Measurements from ENCODE around the gene SAMMSON.

The SAMMSON gene

DNA sequence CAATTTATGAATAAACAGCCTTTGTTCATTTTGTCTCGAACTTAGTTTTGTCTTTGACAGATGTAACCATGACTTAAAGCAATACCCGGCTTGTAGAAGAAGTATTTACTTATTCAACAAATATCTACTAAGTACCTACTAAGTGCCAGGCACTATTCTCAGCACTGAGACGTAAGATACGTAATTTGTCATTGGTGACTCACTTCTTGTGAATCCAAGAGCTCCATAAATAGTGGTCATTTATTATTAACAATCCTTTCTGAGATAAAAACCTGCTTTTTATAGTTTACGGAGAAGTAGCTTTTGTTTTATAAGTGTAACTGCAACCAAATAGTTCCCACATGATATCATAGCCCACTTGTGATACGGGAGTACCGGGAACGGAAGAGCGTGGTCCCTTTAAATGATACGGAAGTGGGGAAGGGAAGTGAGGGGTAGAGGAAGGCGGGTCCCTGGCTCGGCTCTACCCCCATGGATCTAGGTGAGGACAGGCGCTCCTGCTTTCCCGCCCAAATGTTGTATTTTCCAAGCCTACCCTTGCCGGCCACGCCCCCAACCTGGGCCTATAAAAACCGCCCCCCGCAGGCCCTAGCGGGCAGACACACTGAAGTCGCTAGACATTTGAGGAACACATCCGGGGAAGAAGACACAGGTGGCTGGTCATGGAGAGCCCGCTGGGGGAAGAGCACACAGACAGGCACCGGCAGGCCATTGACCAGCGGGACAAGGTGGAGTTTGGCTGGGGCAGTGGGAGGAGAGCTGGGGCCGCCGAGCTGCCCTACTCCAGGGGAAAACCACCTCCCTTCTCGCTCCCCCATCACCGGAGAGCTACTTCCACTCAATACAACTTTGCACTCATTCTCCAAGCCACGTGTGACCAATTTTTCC lies at the start of gene SAMMSON:
SAMMSON (plus strand) TSS at position 594 of the 888 bp plus-strand sequence.
- H3K36me3 ChIP-seq (ENCODE audit: control insufficient read depth, insufficient read depth, low read length) = no peaks in the 10 kb centered on the region
- H3K9me3 ChIP-seq (ENCODE audit: control insufficient read depth, low read length) = no peaks in the 10 kb centered on the region
- no peaks in the 10 kb centered on the region for H3K4me1 ChIP-seq (ENCODE audit: control insufficient read depth, insufficient read depth, low read length)
- H3K27me3 ChIP-seq (ENCODE audit: control insufficient read depth, insufficient read depth, low read length) = no peaks in the 10 kb centered on the region
- H3K9ac ChIP-seq (ENCODE audit: low read length) = no peak within 1 kb of the TSS
- H3K4me3 ChIP-seq (ENCODE audit: low read length) = no peak within 1 kb of the TSS

DNA sequence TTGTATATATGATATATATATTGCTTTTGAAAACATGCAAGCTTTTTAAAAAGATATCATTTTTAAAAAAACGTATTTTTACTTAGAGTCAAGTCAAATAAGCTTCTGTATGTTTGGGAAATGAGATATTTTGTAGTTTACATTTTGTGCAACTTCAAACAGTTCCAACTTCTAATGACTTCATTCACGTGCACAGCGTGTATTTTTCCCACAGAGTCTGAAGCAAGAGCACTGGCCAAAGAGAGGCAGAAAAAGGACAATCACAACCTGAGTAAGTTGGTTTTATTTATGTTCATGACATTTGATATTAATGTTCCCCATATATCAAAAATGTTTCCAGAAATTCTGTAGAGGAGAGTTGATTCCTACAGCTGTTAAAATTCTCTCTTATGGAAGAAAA lies 47.9 kb upstream of the SAMMSON start:
- H3K4me1 ChIP-seq (ENCODE audit: control insufficient read depth, insufficient read depth, low read length) = no peaks in the 10 kb centered on the region
- H3K36me3 ChIP-seq (ENCODE audit: control insufficient read depth, insufficient read depth, low read length) = no peaks in the 10 kb centered on the region
- no peaks in the 10 kb centered on the region for H3K9me3 ChIP-seq (ENCODE audit: control insufficient read depth, low read length)
- H3K4me3 ChIP-seq (ENCODE audit: low read length) = no peak overlapping the region
- H3K9ac ChIP-seq (ENCODE audit: low read length) = no peak overlapping the region
- H3K27me3 ChIP-seq (ENCODE audit: control insufficient read depth, insufficient read depth, low read length) = no peaks in the 10 kb centered on the region

- H3K27me3 ChIP-seq (ENCODE audit: control insufficient read depth, insufficient read depth, low read length) = no peaks in the 10 kb centered on the region
- no peaks in the 10 kb centered on the region for H3K36me3 ChIP-seq (ENCODE audit: control insufficient read depth, insufficient read depth, low read length)
- no peak overlapping the region for H3K9ac ChIP-seq (ENCODE audit: low read length)
- no peaks in the 10 kb centered on the region for H3K9me3 ChIP-seq (ENCODE audit: control insufficient read depth, low read length)
- no peaks in the 10 kb centered on the region for H3K4me1 ChIP-seq (ENCODE audit: control insufficient read depth, insufficient read depth, low read length)
- no peak overlapping the region for H3K4me3 ChIP-seq (ENCODE audit: low read length)
These were observed 40.0 kb upstream of the SAMMSON start for GRCh38 chr3:69959581-69959980.

GRCh38 chr3:69961706-69962439 lies 37.7 kb upstream of the SAMMSON start:
- Histone ChIP-seq H3K36me3 (ENCODE audit: control insufficient read depth, insufficient read depth, low read length) (no peaks in the 10 kb centered on the region), H3K9me3 (ENCODE audit: control insufficient read depth, low read length) (no peaks in the 10 kb centered on the region), H3K4me3 (ENCODE audit: low read length) (no peak overlapping the region), H3K9ac (ENCODE audit: low read length) (no peak overlapping the region), H3K27me3 (ENCODE audit: control insufficient read depth, insufficient read depth, low read length) (no peaks in the 10 kb centered on the region), H3K4me1 (ENCODE audit: control insufficient read depth, insufficient read depth, low read length) (no peaks in the 10 kb centered on the region)

- H3K4me1 ChIP-seq (ENCODE audit: control insufficient read depth, insufficient read depth, low read length) = no peaks in the 10 kb centered on the region
- no peaks in the 10 kb centered on the region for H3K27me3 ChIP-seq (ENCODE audit: control insufficient read depth, insufficient read depth, low read length)
- H3K9me3 ChIP-seq (ENCODE audit: control insufficient read depth, low read length) = no peaks in the 10 kb centered on the region
- H3K36me3 ChIP-seq (ENCODE audit: control insufficient read depth, insufficient read depth, low read length) = no peaks in the 10 kb centered on the region
- H3K4me3 ChIP-seq (ENCODE audit: low read length) = no peak overlapping the region
- H3K9ac ChIP-seq (ENCODE audit: low read length) = no peak overlapping the region
These were observed 35.9 kb upstream of the SAMMSON start for GRCh38 chr3:69963643-69964042.

- H3K4me1 ChIP-seq (ENCODE audit: control insufficient read depth, insufficient read depth, low read length) = no peaks in the 10 kb centered on the region
- H3K36me3 ChIP-seq (ENCODE audit: control insufficient read depth, insufficient read depth, low read length) = no peaks in the 10 kb centered on the region
- H3K9me3 ChIP-seq (ENCODE audit: control insufficient read depth, low read length) = no peaks in the 10 kb centered on the region
- H3K9ac ChIP-seq (ENCODE audit: low read length) = no peak overlapping the region
- H3K27me3 ChIP-seq (ENCODE audit: control insufficient read depth, insufficient read depth, low read length) = no peaks in the 10 kb centered on the region
- no peak overlapping the region for H3K4me3 ChIP-seq (ENCODE audit: low read length)
These were observed 32.4 kb upstream of the SAMMSON start for GRCh38 chr3:69967156-69967555.

GRCh38 chr3:69970827-69971226 lies 28.7 kb upstream of the SAMMSON start:
- no peaks in the 10 kb centered on the region for H3K36me3 ChIP-seq (ENCODE audit: control insufficient read depth, insufficient read depth, low read length)
- no peaks in the 10 kb centered on the region for H3K27me3 ChIP-seq (ENCODE audit: control insufficient read depth, insufficient read depth, low read length)
- H3K9ac ChIP-seq (ENCODE audit: low read length) = no peak overlapping the region
- no peaks in the 10 kb centered on the region for H3K4me1 ChIP-seq (ENCODE audit: control insufficient read depth, insufficient read depth, low read length)
- H3K9me3 ChIP-seq (ENCODE audit: control insufficient read depth, low read length) = no peaks in the 10 kb centered on the region
- H3K4me3 ChIP-seq (ENCODE audit: low read length) = no peak overlapping the region

DNA sequence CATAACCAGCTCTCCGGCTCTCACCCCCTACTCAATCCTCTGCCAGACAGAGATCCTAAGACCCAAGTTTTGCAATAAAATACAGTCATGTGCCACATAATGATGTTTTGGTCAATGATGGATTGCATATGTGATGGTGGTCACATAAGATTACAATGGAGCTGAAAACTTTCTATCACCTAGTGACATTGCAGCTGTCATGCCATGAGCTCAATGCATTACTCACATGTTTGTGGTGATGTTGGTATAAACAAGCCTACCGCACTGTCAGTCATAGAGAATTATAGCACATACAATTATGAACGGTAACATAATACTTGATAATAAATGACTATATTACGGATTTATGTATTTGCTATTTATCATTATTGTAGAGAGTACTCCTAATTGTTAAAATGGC lies 26.9 kb upstream of the SAMMSON start:
- no peaks in the 10 kb centered on the region for H3K9me3 ChIP-seq (ENCODE audit: control insufficient read depth, low read length)
- H3K9ac ChIP-seq (ENCODE audit: low read length) = no peak overlapping the region
- H3K4me3 ChIP-seq (ENCODE audit: low read length) = no peak overlapping the region
- no peaks in the 10 kb centered on the region for H3K4me1 ChIP-seq (ENCODE audit: control insufficient read depth, insufficient read depth, low read length)
- no peaks in the 10 kb centered on the region for H3K27me3 ChIP-seq (ENCODE audit: control insufficient read depth, insufficient read depth, low read length)
- no peaks in the 10 kb centered on the region for H3K36me3 ChIP-seq (ENCODE audit: control insufficient read depth, insufficient read depth, low read length)

DNA sequence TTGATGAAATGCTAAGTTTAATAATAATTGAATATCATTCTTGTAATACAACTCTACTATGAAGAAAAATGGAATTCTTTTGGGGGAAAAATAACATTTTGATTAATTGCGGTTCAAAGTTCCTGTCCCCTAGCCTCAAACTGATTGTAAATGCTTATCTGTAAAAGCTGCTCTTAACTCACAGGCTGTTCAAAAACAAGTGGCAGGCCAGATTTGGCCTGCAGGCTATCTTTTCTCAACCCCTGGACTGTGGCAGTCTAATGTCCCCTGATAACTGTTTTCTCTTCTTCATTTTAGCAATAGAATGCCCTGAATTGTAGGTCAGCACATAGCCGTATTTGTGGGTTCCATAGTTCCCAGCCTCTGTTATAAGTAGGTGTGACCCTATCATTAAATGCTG lies 23.5 kb upstream of the SAMMSON start:
- Histone ChIP-seq H3K9ac (ENCODE audit: low read length) (no peak overlapping the region), H3K9me3 (ENCODE audit: control insufficient read depth, low read length) (no peaks in the 10 kb centered on the region), H3K4me1 (ENCODE audit: control insufficient read depth, insufficient read depth, low read length) (no peaks in the 10 kb centered on the region), H3K4me3 (ENCODE audit: low read length) (no peak overlapping the region), H3K27me3 (ENCODE audit: control insufficient read depth, insufficient read depth, low read length) (no peaks in the 10 kb centered on the region), H3K36me3 (ENCODE audit: control insufficient read depth, insufficient read depth, low read length) (no peaks in the 10 kb centered on the region)

GRCh38 chr3:69983546-69984265 lies 15.8 kb upstream of the SAMMSON start:
- Histone ChIP-seq H3K9ac (ENCODE audit: low read length) (no peak overlapping the region), H3K4me3 (ENCODE audit: low read length) (no peak overlapping the region), H3K27me3 (ENCODE audit: control insufficient read depth, insufficient read depth, low read length) (no peaks in the 10 kb centered on the region), H3K9me3 (ENCODE audit: control insufficient read depth, low read length) (no peaks in the 10 kb centered on the region), H3K4me1 (ENCODE audit: control insufficient read depth, insufficient read depth, low read length) (no peaks in the 10 kb centered on the region), H3K36me3 (ENCODE audit: control insufficient read depth, insufficient read depth, low read length) (no peaks in the 10 kb centered on the region)

DNA sequence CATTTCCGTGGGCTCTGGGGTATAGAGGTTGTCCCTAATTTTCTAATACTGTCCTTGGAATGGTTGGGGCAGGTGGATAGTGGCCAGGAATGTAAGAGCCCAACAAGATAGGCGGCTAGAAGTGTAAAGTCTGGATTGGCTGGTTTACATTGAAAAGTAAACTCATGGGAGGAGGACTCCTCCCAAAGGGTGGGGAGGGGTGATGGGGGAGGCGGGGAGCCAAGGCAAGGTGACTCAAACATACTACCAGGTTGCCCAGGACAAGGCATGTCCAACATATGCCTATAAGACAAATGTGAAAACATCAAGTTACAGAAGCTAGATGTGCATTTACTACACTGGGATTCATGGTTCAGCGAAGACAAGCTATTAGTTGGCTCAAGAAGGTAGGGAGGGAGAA lies 14.3 kb upstream of the SAMMSON start:
- H3K4me3 ChIP-seq (ENCODE audit: low read length) = no peak overlapping the region
- H3K36me3 ChIP-seq (ENCODE audit: control insufficient read depth, insufficient read depth, low read length) = no peaks in the 10 kb centered on the region

DNA sequence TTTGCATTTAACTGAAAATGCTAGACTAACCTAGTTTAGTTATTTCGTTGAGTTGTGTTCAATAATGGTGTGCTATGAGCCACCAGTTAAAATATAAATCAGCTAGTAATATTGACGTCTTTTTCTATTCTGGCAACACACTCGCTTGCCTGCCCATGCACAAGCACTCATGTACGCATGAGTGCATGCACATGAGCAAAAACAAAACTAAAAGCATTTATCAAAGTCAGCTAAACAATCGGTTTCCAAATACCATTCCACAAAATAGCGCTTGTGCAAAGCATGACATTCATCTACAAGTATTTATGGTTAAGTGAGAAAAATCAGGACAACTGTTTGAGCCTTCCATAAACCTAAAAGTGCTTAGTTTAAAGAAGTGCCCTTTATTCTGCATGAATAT lies 13.1 kb upstream of the SAMMSON start:
- Histone ChIP-seq H3K4me1 (ENCODE audit: control insufficient read depth, insufficient read depth, low read length) (no peaks in the 10 kb centered on the region), H3K9me3 (ENCODE audit: control insufficient read depth, low read length) (no peaks in the 10 kb centered on the region), H3K9ac (ENCODE audit: low read length) (no peak overlapping the region), H3K4me3 (ENCODE audit: low read length) (no peak overlapping the region), H3K36me3 (ENCODE audit: control insufficient read depth, insufficient read depth, low read length) (no peaks in the 10 kb centered on the region), H3K27me3 (ENCODE audit: control insufficient read depth, insufficient read depth, low read length) (no peaks in the 10 kb centered on the region)

More for the DNA sequence above, 14.3 kb upstream of the SAMMSON start:
- no peaks in the 10 kb centered on the region for H3K4me1 ChIP-seq (ENCODE audit: control insufficient read depth, insufficient read depth, low read length)
- no peaks in the 10 kb centered on the region for H3K9me3 ChIP-seq (ENCODE audit: control insufficient read depth, low read length)
- H3K27me3 ChIP-seq (ENCODE audit: control insufficient read depth, insufficient read depth, low read length) = no peaks in the 10 kb centered on the region
- H3K9ac ChIP-seq (ENCODE audit: low read length) = no peak overlapping the region

Data from mucosa of stomach (tissue), 1 donor.